GM19397 (cell line): ENCODE measurements around the gene CTNND2.

Source experiments
- ATAC-seq: cut with Tn5 transposase; IDR thresholded peaks from one replicate; pipeline ENCODE4 v1.9.1; 2021; ENCODE audit warnings: mild to moderate bottlenecking, moderate library complexity; ENCODE audit not compliant: unreplicated experiment

Gene CTNND2

DNA sequence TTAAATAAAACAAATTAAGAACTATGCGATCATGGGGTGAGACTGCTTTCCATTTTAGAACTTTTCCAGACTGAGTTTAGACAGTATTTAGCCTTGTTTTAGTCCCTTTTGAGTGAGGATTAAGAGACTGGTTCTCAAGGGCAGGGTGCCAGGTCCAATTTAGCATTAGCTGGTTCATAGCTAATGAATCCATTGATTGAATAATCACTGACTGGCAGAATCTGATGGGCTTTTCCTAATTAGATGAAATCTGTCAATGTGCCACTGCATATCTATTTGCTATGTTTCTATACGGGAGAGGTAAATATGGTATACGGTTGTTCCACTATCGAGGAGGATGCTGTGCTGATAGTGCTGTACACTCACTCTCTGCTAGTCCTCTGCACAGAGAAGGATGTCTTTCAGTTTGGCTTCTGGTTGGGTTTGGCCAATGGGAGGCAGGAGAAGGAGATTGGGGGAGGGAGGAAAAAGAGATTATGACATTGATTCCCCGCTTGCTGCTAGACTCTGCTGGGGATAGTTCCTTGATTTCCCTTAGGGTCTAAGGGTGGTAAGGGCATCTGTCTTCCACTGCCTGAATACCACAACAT is 496.6 kb downstream of the CTNND2 start:
- ATAC-seq, result no peak

- ATAC-seq, result no peak
Measured at GRCh38 chr5:11400316-11400715, 503.9 kb downstream of the CTNND2 start.

DNA sequence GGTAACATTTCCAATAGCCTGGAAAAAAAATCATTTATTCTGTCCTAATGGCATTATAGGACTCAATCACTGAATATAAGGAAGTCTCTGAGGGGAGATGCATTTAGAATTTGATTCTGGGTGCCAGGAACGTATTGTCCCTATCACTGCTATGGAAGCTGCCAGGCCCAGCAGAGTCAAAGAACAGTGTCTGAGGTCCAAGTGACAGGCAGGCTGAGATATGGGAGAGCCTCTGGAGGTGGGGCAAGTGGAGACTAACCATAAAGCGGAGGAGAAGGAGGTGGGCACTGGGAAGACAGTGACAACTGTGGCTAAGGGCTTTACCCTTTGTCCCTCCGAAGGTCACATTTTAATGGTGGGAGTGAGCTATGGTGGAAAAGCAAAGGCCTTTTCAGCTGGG is 505.5 kb downstream of the CTNND2 start:
- ATAC-seq, result no peak

GRCh38 chr5:11397549-11397948 is 506.7 kb downstream of the CTNND2 start:
- ATAC-seq, result no peak

- ATAC-seq, result no peak
Measured at GRCh38 chr5:11396917-11397316, 507.3 kb downstream of the CTNND2 start.

GRCh38 chr5:11394933-11395332 is 509.3 kb downstream of the CTNND2 start:
- no peak for ATAC-seq

DNA sequence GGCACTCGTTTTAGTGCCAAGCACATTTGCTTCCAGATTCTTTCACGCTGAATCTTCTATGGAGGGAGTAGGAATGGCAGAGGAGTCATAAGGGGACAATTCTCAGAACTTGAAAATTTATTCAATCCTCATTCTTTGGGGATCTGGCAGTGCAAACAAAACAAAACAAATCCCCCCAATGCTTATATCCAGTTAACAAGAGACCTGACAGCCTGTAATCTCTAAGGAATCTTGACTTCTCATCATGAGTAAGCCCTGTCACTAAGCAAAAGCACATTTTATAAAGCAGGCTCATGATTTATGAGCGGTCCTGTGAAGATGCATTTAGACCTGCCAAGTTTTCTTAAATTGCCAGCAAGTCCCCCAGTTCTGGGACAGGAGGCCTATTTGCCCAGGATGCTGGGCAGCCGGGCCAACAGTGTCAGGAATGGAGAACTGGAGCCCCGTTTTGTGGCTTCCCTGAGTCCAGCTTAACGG is 513.9 kb downstream of the CTNND2 start:
- no peak for ATAC-seq

GRCh38 chr5:11387382-11387781 is 516.9 kb downstream of the CTNND2 start:
- ATAC-seq, result no peak

GRCh38 chr5:11386398-11386797 is 517.8 kb downstream of the CTNND2 start:
- ATAC-seq, result no peak

DNA sequence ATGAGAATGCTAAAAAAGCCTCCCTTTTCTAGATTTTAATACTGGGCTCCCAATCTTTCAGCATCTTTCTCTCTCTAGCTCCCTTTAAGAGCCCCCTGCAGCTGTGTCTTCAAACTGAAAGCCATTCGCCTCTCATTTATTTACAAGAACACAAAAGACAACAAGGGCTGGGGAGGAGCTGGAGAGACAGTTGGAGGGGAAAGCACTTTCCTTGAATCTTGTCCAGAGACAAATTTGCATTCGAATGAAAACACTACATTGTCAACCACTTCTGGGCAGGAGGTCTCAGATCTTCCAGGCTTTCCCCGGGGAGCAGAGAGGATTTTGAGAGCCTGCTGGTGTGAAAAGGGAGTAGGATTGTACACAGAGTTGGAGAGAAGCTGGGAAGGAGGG is 518.3 kb downstream of the CTNND2 start:
- ATAC-seq, result no peak

DNA sequence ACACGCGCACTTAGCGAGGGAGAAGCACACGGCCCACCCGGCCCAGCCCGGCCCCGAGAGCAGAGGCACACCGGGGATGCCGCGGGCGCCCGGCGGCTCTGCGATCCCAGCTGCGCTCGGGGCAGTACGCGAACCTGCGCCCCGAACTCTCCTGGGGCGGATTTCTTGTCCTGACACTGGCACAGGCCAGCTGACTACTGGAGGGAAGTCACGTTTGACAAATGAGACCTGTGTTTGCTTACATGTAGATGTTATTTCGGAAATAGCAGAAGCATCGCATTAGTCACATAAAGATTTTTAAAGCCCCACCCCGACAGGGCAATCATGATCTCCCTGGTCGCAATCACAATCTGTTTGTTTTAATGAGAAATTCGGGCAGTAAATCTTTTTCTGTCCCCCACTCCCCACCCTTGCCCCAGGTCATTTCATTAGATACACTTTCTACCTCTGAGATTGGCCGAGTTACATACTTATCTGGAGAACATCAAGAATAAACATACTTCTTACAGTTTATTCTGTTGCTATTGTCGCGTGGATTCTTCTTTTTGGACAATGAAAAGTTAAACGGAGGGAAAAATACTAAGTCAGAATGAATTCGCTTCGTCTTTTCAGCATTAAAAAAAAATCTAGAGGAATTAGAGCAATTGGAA is 518.9 kb downstream of the CTNND2 start:
- ATAC-seq, result no peak

DNA sequence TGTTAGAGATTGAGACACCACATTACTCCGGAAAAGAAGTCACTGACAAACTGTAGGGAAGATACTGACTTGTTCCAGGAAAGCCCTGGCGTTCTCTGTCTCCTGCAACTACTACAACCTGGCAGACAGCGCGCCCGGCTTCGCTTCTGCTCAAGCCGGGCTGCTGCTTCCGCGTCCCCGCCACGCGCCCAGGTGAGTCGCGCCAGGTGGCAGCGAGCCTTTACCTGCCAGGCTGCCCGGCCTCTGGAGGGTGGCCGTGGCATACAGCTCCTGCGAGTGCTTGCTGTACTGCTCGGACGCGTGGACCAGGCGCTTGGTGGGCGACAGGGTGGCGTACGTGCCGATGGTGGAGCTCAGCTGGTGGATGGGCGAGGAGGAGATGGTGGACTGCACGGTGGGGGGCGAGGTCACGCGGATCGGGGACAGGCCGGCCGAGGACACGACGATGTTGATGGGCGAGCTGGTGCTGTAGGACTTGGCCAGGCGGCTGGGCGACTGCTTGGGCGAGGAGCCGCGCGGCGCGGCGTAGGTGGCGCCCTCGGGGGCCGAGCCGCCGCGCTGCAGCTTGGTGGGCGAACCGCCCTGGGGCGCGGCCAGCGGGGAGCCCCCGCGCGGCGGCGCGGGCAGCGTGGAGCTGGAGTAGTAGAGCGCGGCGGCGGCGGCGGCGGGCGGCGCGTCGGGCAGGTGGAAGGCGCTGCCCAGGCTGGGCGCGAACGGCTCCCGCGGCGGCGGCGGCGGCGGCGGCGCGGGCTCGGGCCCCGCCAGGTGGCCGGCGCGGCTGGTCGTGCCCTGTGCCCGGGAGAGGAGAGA is 519.6 kb downstream of the CTNND2 start:
- ATAC-seq, result no peak

- no peak for ATAC-seq
Measured at GRCh38 chr5:11383506-11384095, 520.6 kb downstream of the CTNND2 start.

GRCh38 chr5:11378461-11378860 is 525.8 kb downstream of the CTNND2 start:
- ATAC-seq, result no peak

GRCh38 chr5:11377896-11378295 is 526.4 kb downstream of the CTNND2 start:
- no peak for ATAC-seq

GRCh38 chr5:11372191-11372590 is 532.1 kb downstream of the CTNND2 start:
- no peak for ATAC-seq

DNA sequence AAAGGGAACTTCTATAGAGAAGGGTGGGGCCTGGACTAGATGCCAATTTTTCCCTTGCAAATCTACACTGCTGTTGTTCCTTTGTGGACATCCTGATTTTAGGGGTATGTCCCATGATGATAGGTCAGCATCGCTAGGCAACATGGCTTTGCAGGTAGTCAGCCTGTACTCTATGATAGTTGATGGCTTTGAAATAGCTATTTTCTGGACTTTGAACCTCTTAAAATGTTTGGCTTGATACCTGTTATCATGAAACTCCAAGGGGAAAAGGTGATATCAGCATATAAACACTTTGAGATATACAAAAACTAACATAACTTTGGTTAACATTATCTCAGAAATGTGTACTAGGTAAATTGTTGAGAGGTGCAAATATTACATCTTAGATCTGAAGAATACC is 533.2 kb downstream of the CTNND2 start:
- ATAC-seq, result no peak

GRCh38 chr5:11364531-11364930 is 539.7 kb downstream of the CTNND2 start:
- ATAC-seq, result no peak

GRCh38 chr5:11363631-11364178 is 540.5 kb downstream of the CTNND2 start:
- ATAC-seq, result no peak

GRCh38 chr5:11361768-11362167 is 542.5 kb downstream of the CTNND2 start:
- no peak for ATAC-seq

DNA sequence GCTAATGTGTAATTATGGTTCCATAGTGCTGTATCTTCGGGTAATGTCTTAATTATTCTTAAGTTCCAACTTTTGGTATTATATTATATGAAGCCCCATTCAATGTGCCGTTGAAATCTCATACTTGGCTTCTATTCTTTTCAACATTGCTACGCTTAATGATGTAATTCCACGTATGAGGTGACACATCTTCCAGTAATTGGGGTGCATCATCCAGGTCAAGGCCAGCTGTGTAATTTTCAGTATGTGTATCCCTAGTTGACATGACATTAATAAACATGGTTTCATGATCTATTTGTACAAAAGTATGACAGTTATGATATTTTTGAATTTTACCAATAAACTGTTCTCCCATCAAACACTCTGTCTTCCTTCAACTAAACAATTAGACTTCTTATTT is 546.3 kb downstream of the CTNND2 start:
- no peak for ATAC-seq
